ENCODE results near the gene ERC2. TPM values are rescaled to one million over a fixed set of nuclear protein-coding genes. Genes with fewer than 3 reads are reported as not detected.

The ERC2 gene
- polyA plus RNA-seq, 3 donors, result not detected

GRCh38 chr3:56157693-56158362, 310.4 kb downstream of the ERC2 start:
- intact Hi-C loops (cut with micrococcal nuclease), result no loop called here
- Histone ChIP-seq H3K4me2 (replicated peaks; ENCODE audit: extremely low read depth, low read length, poor library complexity, severe bottlenecking) (peak overlapping the region; percentile 66), H3K4me3 (replicated peaks in 1 of 3; ENCODE audit: low read depth in 2 of 3, low read length in 3 of 3) (peak overlapping the region in 1 of 3 experiments; percentile 51), H3K36me3 (replicated peaks in 1 of 2; ENCODE audit: control insufficient read depth in 1 of 2, insufficient read depth in 2 of 2, low read length in 2 of 2) (no peaks in the 10 kb centered on the region), H3K9ac (ENCODE audit: insufficient read depth, low read length, poor library complexity, severe bottlenecking) (no peak overlapping the region), H4K20me1 (ENCODE audit: insufficient read depth, low read length) (no peaks in the 10 kb centered on the region), H2AFZ (ENCODE audit: insufficient read depth, low read depth, low read length, poor library complexity, severe bottlenecking) (peak overlapping the region; percentile 51), H3K27me3 (ENCODE audit: control insufficient read depth in 2 of 2, insufficient read depth in 2 of 2, low read length in 2 of 2) (no peaks in the 10 kb centered on the region), H3K27ac (ENCODE audit: low read depth in 1 of 2, low read length in 2 of 2) (peak overlapping the region in 1 of 2 donors; percentile 30), H3K79me2 (ENCODE audit: insufficient read depth, low read length) (no peaks in the 10 kb centered on the region), H3K4me1 (ENCODE audit: control insufficient read depth in 1 of 2, insufficient read depth in 2 of 2, low read length in 2 of 2) (peaks cover 15 to 17% of the 10 kb centered on the region in 2 donors), H3K9me3 (replicated peaks in 1 of 2; ENCODE audit: control insufficient read depth in 1 of 2, insufficient read depth in 1 of 2, low read length in 2 of 2) (peaks cover 0 to 4% of the 10 kb centered on the region in 2 donors)
- Mint-ChIP-seq H3K9me3 (peaks cover 5 to 28% (median 22%) of the 10 kb centered on the region in 7 donors), H3K27me3 (ENCODE audit: low read depth in 3 of 3) (no peaks in the 10 kb centered on the region), H3K4me3 (peak overlapping the region; percentile 32 to 76), H3K36me3 (peaks cover 0 to 8% of the 10 kb centered on the region in 2 donors), H3K4me1 (peaks cover 16% of the 10 kb centered on the region), H3K27ac (peak overlapping the region; percentile 57 to 93 (median 77))
- DNase-seq, result peak; percentile 72 to 82 (median 73)
- TF ChIP-seq CTCF (IDR thresholded peaks at IDR 0.05), result no peak
- 0% methylated on average over 2 of the region's 3 CpGs for WGBS (ENCODE audit: insufficient coverage)

- intact Hi-C loops (cut with micrococcal nuclease), result loop anchor here in 1 of 2 donors (1.0 kb wide), 1 partner anchor 9 kb away; no protein-coding TSS in a partner anchor
- no peak for TF ChIP-seq CTCF (IDR thresholded peaks at IDR 0.05)
- Histone ChIP-seq H3K9me3 (replicated peaks in 1 of 2; ENCODE audit: control insufficient read depth in 1 of 2, insufficient read depth in 1 of 2, low read length in 2 of 2) (peaks cover 0 to 4% of the 10 kb centered on the region in 2 donors), H3K9ac (ENCODE audit: insufficient read depth, low read length, poor library complexity, severe bottlenecking) (no peak overlapping the region), H3K27ac (ENCODE audit: low read depth in 1 of 2, low read length in 2 of 2) (no peak overlapping the region), H4K20me1 (ENCODE audit: insufficient read depth, low read length) (no peaks in the 10 kb centered on the region), H3K4me3 (replicated peaks in 1 of 3; ENCODE audit: low read depth in 2 of 3, low read length in 3 of 3) (no peak overlapping the region), H3K79me2 (ENCODE audit: insufficient read depth, low read length) (no peaks in the 10 kb centered on the region), H3K27me3 (ENCODE audit: control insufficient read depth in 2 of 2, insufficient read depth in 2 of 2, low read length in 2 of 2) (no peaks in the 10 kb centered on the region), H3K4me1 (ENCODE audit: control insufficient read depth in 1 of 2, insufficient read depth in 2 of 2, low read length in 2 of 2) (peaks cover 15 to 17% of the 10 kb centered on the region in 2 donors), H2AFZ (ENCODE audit: insufficient read depth, low read depth, low read length, poor library complexity, severe bottlenecking) (no peak overlapping the region), H3K4me2 (replicated peaks; ENCODE audit: extremely low read depth, low read length, poor library complexity, severe bottlenecking) (no peak overlapping the region), H3K36me3 (replicated peaks in 1 of 2; ENCODE audit: control insufficient read depth in 1 of 2, insufficient read depth in 2 of 2, low read length in 2 of 2) (no peaks in the 10 kb centered on the region)
- no peak for DNase-seq
- WGBS (ENCODE audit: insufficient coverage), result no CpG with 5 or more reads among the region's 1 CpG
- peaks cover 2 to 9% (median 4%) of the 10 kb centered on the region in 7 donors for H3K9me3 Mint-ChIP-seq
- H3K27me3 Mint-ChIP-seq (ENCODE audit: low read depth in 3 of 3), result peaks cover 0 to under 1% (median 0%) of the 10 kb centered on the region in 3 donors
- no peak overlapping the region for H3K4me3 Mint-ChIP-seq
- H3K36me3 Mint-ChIP-seq, result peaks cover 0 to 4% of the 10 kb centered on the region in 2 donors
- H3K4me1 Mint-ChIP-seq, result peaks cover 16% of the 10 kb centered on the region
- no peak overlapping the region for H3K27ac Mint-ChIP-seq
These were observed 314.0 kb downstream of the ERC2 start for GRCh38 chr3:56154297-56154696.

All from CD14-positive monocyte (primary cell).